GM21528 (cell line): ENCODE measurements around the gene IRF9.

ENCODE experiments used
- ATAC-seq: cut with Tn5 transposase; IDR thresholded peaks from one replicate; pipeline ENCODE4 v1.9.1; 2021; ENCODE audit warnings: mild to moderate bottlenecking, moderate library complexity; ENCODE audit not compliant: unreplicated experiment, low FRiP score

The IRF9 gene

GRCh38 chr14:24172871-24173281 lies 11.8 kb downstream of the IRF9 start:
- ATAC-seq, result no peak

DNA sequence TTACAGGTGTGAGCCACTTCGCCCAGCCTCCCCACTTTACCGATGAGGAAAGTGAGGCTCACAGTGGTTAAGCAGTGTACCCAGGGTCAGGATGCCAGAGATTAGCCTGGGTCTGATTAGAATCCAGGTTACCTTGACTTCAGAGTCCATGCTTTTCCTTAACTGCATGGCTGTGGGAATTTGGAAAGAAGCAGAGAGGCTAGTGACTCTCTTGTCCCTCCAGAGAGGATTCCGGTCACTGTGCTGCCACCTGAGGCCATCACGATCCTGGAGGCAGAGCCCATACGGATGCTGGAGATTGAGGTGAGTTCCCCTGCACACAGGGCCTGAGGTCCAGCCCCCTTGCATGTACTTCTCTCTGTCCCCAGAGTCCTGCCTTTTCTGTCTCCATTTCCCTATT lies 15.5 kb downstream of the IRF9 start:
- no peak for ATAC-seq

GRCh38 chr14:24177041-24177825 lies 16.2 kb downstream of the IRF9 start:
- no peak for ATAC-seq

DNA sequence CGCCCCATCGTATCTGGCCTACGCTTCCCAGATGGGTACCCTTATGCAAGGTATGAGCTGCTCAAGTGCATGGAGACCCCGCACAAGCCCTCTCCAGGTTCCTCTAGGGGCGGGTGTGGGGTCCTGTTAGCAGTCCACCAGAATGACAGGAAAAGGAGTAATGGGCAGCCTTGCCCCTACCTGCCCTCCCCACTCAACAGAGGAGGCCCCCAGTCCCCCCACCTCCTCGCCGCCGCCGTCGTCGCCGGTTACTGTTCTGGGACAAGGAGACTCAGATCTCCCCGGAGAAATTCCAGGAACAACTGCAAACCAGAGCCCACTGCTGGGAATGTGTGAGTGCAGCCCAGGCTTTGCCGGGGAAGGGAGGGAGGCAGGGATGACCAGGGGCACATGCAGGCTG lies 16.8 kb downstream of the IRF9 start:
- ATAC-seq, result no peak

GRCh38 chr14:24178399-24179178 lies 17.5 kb downstream of the IRF9 start:
- ATAC-seq, result no peak

GRCh38 chr14:24179294-24179960 lies 18.4 kb downstream of the IRF9 start:
- ATAC-seq, result no peak

DNA sequence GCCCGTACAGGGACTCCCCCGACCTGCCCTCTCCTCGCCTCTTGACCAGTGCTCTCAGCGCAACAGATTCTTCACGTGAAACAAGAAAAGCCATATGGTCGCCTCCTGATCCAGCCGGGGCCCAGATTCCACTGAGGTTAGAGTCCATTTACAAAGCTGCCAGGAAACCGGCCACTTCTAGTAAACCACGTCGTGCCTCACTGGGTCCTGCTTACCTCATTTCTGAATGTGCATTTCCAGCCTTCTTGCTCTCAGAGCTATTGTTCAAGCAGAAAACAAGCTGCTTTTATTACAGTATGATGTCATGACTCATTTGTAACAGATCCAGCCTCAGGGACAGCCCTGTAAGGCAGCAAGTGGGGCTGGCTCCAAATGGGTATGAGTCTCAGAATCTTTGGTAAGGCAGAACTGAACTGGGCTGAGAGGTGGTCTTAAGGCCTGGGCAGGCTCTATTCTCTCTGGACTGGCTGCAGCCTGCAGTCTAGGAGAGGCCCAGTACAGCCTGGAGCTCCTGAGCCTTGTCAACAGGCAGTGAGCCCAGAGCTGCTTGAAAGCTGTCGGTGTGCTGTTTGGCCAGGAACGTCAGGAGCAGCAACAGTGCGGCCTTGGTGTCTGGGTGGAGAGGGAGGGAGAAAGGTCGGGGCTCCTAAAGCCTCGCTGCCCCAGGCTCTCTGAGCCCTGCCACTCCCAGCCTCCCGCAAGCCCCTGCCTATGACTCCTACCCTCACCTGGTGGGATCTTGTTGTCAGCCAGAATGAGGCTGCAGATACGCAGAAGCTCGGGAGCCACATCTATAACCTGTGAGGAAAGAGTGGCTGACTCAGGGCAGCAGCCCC lies 19.1 kb downstream of the IRF9 start:
- no peak for ATAC-seq

DNA sequence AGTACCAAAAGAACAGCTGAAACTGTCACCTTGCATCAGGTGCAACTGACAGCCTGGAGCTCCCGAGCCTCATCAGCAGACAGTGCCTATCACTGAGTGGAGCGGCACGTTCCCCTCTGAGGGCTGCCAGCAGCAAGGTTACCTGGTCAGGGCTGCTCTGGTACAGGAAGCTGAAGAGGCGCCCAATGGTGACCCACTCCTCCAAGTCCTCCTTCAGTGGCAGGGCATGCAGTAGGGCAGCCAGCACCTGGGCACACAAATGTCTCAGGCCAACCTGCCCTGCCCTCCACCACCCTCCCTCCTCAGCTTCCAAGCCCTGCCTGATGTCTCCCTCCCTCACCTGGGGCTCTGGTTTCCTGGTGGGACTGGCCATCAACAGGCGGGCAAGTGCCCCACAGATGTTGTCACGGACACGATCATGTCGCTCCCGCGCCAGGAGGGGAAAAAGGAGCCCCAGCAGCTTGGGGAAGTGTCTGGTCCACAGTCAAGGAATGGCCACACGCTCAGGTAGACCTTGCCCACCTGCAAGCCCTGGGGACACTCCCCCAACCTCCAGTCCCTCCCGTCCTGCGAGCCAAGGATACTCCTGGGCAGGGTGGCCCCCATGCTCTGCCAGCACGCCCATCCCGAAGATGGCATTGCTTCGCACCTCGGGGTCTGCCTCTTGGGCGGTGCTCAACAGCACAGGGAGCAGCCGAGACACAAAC lies 20.5 kb downstream of the IRF9 start:
- ATAC-seq, result no peak

DNA sequence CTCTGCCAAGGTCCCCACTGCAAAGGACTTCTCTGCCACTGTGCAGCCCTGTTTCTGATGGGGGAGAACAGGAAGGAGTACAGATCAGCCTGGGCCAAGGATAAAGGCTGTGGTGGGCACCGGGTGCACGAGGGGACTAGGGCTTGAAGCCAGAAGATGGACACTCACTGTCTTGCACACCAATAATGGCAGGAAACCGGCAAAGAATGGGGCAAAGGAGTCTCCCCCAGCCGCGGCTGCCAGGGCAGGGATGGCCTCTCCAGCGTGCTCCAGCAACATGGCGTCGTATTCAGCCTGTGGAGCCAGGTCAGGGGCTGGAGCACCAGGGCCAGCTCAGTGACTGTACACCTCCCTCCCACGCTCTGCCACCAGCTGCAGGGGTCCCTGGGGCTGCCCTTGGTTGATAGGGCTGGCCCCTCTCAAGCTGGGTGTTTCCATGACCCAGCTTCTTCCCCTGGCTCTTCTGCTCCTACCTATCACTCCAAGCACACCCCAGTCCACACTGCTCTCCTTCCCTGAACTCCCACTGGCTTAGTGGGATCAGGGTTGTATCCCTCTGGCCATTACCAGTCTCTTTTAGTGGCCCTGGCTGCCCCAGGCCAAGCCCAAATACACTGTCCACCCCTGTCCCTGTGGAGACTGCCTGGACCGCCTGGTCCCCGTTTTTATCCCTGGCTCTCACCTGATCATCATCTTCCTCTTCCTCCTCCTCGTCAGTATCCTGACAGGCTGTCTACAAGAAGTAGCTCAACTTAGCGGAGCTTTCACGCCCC lies 21.2 kb downstream of the IRF9 start:
- ATAC-seq, result no peak

DNA sequence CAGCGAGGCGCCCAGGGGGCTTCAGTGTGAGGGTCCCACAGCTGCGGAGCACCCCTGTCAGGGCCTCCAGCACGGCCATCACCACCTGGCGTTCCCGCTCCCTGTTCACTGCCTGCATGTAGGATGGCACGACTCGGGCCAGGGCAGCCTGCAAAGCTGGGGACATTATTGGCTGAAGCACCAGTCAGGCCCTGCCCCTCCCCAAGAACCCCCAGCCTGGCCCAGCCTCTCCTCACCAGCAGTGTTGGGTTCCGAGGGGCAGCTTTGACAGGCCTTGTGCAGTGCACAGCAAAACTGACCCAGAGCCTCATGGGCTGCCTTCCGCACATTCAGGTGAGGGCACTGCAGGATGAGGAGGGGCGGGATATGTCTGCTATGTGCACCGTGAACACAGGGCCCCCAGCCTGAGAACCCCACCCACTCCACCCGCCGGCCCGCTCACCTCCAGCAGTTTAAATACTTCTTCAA lies 22.0 kb downstream of the IRF9 start:
- ATAC-seq, result no peak

DNA sequence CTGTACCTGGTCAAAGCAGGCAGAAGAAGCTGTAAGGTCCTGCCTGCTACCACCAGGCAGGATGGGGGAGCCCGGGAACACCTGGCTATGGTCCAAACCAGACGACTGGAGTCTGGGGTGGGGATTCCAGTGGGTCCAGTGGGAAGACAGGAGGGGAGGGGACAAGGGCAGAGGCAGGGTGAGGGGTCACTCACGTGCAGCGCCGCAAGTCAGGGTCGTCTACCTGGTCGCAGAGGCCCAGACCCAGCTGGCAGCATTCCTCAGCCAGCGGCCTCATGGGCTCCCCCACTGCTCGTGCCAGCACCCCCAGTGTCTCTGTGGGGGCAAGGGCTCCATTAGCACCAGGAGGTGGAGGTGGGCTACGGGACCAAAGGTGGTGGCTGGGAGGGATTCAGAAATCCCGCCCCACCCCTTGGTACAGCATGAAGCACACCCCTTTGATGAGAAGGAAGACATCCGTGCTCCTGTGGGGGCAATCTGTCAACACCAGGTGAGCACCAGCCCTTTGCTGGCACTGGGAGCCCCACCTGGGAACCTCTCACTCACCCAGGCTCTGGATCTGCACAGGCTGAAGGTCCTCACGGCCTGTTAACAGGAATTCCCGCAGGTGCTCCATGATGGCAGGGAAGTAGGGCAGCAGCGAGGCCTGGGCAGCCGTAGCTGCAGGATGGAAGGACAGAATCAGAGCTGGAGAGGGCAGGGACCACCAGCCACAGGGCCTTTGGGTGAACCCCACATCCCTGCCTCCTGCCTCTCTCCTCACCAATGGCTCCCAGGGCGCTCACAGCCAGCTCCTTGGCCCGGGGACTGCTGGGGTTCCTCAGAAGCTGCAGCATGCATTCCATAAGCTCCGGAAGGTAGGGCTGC lies 23.3 kb downstream of the IRF9 start:
- no peak for ATAC-seq

- ATAC-seq, result no peak
Measured at GRCh38 chr14:24185026-24185425, 24.0 kb downstream of the IRF9 start.

DNA sequence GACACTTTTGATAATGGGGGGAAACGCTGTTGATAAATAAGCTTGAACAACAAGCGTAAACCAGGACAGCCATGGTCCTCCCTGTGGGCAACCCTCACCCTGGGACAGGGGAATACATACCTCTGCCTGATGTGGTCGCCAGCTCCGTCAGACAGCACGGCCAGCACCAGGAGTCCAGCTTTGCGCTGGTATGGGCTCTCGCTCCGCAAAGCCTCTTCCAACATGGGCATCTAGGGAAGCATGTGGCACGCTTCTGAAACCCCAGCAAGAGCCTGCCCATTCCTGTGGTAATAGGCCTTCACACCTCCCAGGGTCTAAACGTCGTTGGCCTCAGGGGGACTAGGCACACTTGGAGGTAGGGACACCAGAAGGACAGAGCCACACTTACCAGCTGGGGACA lies 24.7 kb downstream of the IRF9 start:
- no peak for ATAC-seq

DNA sequence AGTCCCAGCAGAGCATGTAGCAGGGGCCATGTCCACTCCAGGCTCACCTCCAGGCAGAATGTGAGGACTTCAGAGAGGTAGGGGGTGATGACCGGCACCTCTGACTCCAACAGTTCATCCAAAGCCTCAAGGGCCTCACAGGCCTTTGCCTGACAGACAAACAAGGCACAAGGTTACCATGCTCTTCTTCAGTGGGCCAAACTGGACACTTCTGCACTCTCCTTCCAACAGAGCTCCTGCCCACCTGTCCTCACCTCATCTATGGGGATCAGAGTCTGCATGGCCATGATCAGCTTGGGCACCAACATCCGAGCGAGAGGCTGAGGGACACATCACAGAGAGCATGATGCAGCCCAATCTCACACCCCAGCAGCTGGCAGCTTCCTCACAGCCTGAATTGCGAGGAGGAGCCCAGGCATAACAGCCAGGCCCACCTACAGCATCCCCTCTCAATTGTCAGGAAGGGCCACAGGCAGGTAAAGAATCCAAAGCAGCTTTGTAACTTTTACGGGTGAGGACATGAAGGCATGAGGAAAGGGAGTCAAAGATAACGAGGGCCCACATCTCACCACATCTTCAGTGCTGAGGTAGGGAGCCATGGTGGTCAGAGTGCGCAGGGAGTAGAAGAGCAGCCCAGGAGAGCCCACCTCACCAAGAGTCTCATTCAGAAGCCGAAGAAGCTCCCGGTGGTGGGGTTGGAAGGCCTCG lies 25.9 kb downstream of the IRF9 start:
- no peak for ATAC-seq

DNA sequence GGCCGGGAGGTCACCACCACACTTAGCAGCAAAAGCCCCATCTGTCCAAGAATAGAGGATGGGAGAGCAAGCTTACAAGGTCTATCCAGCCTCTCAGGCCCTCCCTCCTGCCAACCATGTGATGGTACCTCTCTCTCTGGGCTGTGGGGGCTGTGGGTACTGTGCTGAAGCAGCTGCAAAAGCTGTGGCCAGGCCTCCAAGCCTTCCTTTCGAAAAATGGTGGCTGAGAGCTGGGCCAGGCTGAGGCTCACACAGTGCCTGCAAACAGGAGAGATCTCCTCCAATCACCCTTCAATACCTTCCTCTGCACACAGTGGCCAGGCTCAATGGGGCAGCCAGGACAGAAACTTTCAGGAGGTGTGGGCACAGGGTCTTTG lies 26.5 kb downstream of the IRF9 start:
- ATAC-seq, result no peak

DNA sequence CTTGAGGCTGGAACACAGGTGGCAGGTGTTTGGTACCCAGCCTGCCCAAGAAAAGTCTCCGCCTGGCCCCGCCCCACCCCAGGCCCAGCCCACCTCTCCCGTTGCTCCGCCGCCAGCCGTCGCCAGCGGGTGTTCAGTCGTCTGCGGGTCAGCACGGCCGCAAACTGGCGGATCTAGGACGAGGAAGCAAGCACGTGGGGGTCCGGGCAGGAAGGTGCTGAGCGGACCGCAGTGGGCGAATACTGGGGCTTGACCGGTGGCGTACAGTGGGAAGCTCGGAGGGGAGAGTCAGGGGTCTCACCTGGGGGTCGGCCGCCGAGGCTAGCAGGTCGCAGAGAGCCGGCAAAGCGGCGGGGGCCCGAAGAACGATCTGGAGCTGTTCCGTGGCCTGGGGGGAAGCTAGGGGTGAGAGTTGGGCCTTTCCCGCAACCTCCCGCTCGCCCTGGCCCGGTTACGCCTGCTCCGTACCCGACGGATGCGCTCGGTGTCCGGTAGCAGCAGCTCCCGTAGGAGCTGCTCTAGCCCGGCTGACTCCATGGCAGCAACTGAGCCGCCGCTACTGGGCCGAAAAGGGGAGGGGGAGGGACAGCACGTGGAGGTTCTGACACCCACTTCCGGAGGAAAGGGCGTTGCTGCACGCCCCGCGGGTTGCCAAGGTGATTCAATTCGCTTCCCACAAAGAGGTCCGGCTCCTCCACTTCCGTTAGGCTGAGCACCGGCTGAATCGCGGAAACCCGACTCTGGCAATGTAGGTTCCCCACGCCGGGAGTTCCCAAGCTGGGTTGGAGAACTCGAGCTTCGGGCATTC lies 27.4 kb downstream of the IRF9 start, which contains the start of gene IPO4:
Gene IPO4, minus strand, starts transcription at position 566 of the 808 bp plus-strand sequence. Its CDS starts 29 bp downstream, at position 537.
- ATAC-seq, result peak; percentile 80

DNA sequence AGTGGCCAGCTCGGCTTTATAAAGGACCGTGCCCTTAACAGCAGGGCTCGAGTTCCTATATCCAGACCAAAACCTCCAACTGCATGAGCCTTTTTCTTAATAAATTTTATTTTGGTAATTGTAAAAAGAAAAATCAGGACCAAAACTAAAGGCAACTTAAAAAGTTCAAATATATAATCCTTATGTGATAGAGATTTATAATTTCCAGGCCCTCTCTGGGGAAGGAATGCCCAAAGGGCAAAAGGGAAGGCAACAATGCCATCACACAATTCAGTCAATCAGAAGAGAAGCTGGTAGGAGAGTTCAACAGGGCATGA lies 28.0 kb downstream of the IRF9 start:
- ATAC-seq, result no peak
